Body of pancreas (tissue), 4 donors: Measurements from ENCODE around the gene MTA1.

Experiments
- POLR2A ChIP-seq, 3 donors: fragments of 450-650 bp; IDR thresholded peaks; one replicate each; pipeline ENCODE4 v1.6.1; 2016; ENCODE audit warnings: antibody characterized with exemption in 3 of 3, mild to moderate bottlenecking in 2 of 3
- TF ChIP-seq, protein P1 (sequence below), 7 experiments: fragments of 450-650 bp in 4 of 7; fragments of 200-600 bp in 3 of 7; sonication (generic) in 3 of 7; IDR thresholded peaks; one replicate each; pipeline ENCODE4 v1.5.1; 2016 to 2019; ENCODE audit warnings: antibody characterized with exemption in 7 of 7

DNA sequence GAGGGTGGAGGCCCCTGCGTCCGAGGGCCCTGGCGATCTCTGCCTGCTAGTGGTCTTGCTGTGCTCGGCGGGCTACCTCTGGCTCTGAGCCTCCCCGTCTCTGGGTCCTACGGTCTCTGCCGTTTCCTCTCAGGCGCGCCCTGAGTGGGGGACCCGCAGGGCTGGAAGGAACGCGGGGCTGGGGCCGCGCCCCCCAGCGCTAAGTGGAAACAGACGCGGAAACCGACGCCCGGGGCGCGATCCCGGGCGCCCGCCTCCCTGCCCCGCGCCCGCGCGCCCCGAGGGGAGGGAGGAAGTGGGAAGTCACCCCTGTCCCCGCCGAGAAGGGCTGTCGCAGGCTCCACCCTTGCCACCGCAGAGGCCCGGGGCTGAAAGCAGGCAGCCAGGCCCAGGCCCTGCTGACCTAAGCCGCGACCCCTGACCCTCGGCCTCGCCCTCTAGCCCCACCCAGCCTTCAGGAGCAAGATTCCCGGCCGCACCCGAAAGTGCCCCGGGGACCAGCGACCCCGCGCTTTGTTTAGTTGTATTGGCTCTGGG lies 67.9 kb downstream of the MTA1 start:
- TF ChIP-seq, protein P1, sequence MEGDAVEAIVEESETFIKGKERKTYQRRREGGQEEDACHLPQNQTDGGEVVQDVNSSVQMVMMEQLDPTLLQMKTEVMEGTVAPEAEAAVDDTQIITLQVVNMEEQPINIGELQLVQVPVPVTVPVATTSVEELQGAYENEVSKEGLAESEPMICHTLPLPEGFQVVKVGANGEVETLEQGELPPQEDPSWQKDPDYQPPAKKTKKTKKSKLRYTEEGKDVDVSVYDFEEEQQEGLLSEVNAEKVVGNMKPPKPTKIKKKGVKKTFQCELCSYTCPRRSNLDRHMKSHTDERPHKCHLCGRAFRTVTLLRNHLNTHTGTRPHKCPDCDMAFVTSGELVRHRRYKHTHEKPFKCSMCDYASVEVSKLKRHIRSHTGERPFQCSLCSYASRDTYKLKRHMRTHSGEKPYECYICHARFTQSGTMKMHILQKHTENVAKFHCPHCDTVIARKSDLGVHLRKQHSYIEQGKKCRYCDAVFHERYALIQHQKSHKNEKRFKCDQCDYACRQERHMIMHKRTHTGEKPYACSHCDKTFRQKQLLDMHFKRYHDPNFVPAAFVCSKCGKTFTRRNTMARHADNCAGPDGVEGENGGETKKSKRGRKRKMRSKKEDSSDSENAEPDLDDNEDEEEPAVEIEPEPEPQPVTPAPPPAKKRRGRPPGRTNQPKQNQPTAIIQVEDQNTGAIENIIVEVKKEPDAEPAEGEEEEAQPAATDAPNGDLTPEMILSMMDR (IDR thresholded peaks at IDR 0.05) = no peak
- TF ChIP-seq POLR2A (IDR thresholded peaks at IDR 0.05) = peak in 1 of 3 donors; percentile 12
